Smooth muscle cell (in vitro differentiated cells): ENCODE data around the gene MUC6. TPM values are rescaled to one million over a fixed set of nuclear protein-coding genes. Genes with fewer than 3 reads are reported as not detected.
"Not testable (repeated sequence)": the region's sequence is repeated elsewhere in the genome, so short reads cannot be mapped to it uniquely, and the experiment has no call there.

Source experiments
- DNase-seq: peaks from one replicate; lab custom pipeline; 2025; ENCODE audit not compliant: unreplicated experiment; lab: John Stamatoyannopoulos, UW
- H2AFZ ChIP-seq: fragments of 200-600 bp; sonication (generic); 2 replicates; pipeline ENCODE4 v1.6.0; 2016; ENCODE audit warnings: antibody characterized with exemption, low read depth, mild to moderate bottlenecking
- H3F3A ChIP-seq: fragments of 200-600 bp; sonication (generic); 2 replicates; pipeline ENCODE4 v1.6.0; 2017; ENCODE audit warnings: antibody characterized with exemption, low read depth
- H3K27ac ChIP-seq: fragments of 200-600 bp; sonication (generic); 2 replicates; pipeline ENCODE4 v1.5.1; 2016; ENCODE audit warnings: low read depth, mild to moderate bottlenecking
- H3K27me3 ChIP-seq: fragments of 200-600 bp; sonication (generic); 2 replicates; pipeline ENCODE4 v1.6.1; 2016; ENCODE audit warnings: low read depth, mild to moderate bottlenecking
- H3K36me3 ChIP-seq: fragments of 200-600 bp; sonication (generic); 2 replicates; pipeline ENCODE4 v1.5.1; 2016; ENCODE audit warnings: low read depth
- H3K4me1 ChIP-seq: fragments of 200-600 bp; sonication (generic); 2 replicates; pipeline ENCODE4 v1.5.1; 2016; ENCODE audit warnings: low read depth
- H3K4me2 ChIP-seq: fragments of 200-600 bp; sonication (generic); 2 replicates; pipeline ENCODE4 v1.6.0; 2016; ENCODE audit warnings: mild to moderate bottlenecking
- H3K4me3 ChIP-seq: fragments of 200-600 bp; sonication (generic); 2 replicates; pipeline ENCODE4 v1.5.1; 2016; ENCODE audit warnings: mild to moderate bottlenecking
- H3K79me2 ChIP-seq: fragments of 200-600 bp; sonication (generic); 2 replicates; pipeline ENCODE4 v1.6.0; 2016; ENCODE audit warnings: low read depth, mild to moderate bottlenecking
- H3K9ac ChIP-seq: fragments of 200-600 bp; sonication (generic); 2 replicates; pipeline ENCODE4 v1.6.0; 2016; ENCODE audit warnings: low read depth
- H3K9me3 ChIP-seq: fragments of 200-600 bp; sonication (generic); replicated peaks from 2 replicates; pipeline ENCODE4 v1.5.1; 2016; ENCODE audit warnings: low read depth
- H4K20me1 ChIP-seq: fragments of 200-600 bp; sonication (generic); 2 replicates; pipeline ENCODE4 v1.6.0; 2016; ENCODE audit warnings: low read depth
- CTCF ChIP-seq: fragments of 200-600 bp; sonication (generic); IDR thresholded peaks from 2 replicates; pipeline ENCODE4 v1.5.1; 2017; ENCODE audit warnings: borderline replicate concordance, mild to moderate bottlenecking, antibody characterized with exemption; ENCODE audit not compliant: insufficient read depth, poor library complexity, severe bottlenecking
- WGBS: methylation state at CpG from one replicate; pipeline ENCODE4 v1.1.7; 2016; ENCODE audit warnings: low lambda C conversion rate; 5-methylcytosine and 5-hydroxymethylcytosine counted together
- polyA plus RNA-seq: library from polyadenylated mRNA; unstranded; fragments of >200 nt; fragmentation: Nextera tagmentation; extraction: Ambion mirVana; gene quantifications from 2 replicates; pipeline ENCODE4 v1.2.1, GENCODE V29; 2016
- total RNA-seq: library from RNA; depleted of rRNA; stranded (reverse); fragments of >200 nt; gene quantifications from 2 replicates; pipeline ENCODE4 v1.2.3, GENCODE V29; 2014

The MUC6 gene
- total and polyA plus RNA-seq, 2 experiments from 2014 or later: not detected

- Histone ChIP-seq H3K4me1 (no peaks in the 10 kb centered on the region), H3K27me3 (no peaks in the 10 kb centered on the region), H2AFZ (no peak overlapping the region), H3K4me3 (no peak overlapping the region), H3K9me3 (no peaks in the 10 kb centered on the region), H4K20me1 (peaks cover 33% of the 10 kb centered on the region), H3K36me3 (no peaks in the 10 kb centered on the region), H3K79me2 (peaks cover 8% of the 10 kb centered on the region), H3F3A (no peaks in the 10 kb centered on the region), H3K27ac (no peak overlapping the region), H3K4me2 (no peak overlapping the region), H3K9ac (no peak overlapping the region)
- DNase-seq: no peak
- WGBS: 81% methylated on average over 12 of the region's 12 CpGs
- TF ChIP-seq CTCF: no peak
These were observed 19.1 kb downstream of the MUC6 start for GRCh38 chr11:1017269-1018005.

GRCh38 chr11:1016610-1017126 is 19.9 kb downstream of the MUC6 start:
- H4K20me1 ChIP-seq: peaks cover 35% of the 10 kb centered on the region
- H3K36me3 ChIP-seq, H3K4me3 ChIP-seq, DNase-seq, H3F3A ChIP-seq, H3K4me1 ChIP-seq, H3K27ac ChIP-seq, H2AFZ ChIP-seq, H3K4me2 ChIP-seq, H3K27me3 ChIP-seq, H3K79me2 ChIP-seq, H3K9ac ChIP-seq, H3K9me3 ChIP-seq: not testable (repeated sequence)
- 70% methylated on average over 7 of the region's 7 CpGs for WGBS

- H3F3A ChIP-seq: no peaks in the 10 kb centered on the region
- H4K20me1 ChIP-seq: peaks cover 35% of the 10 kb centered on the region
- H3K4me1 ChIP-seq: no peaks in the 10 kb centered on the region
- no peak overlapping the region for H3K4me2 ChIP-seq
- no peaks in the 10 kb centered on the region for H3K27me3 ChIP-seq
- H2AFZ ChIP-seq: no peak overlapping the region
- 96% methylated on average over 20 of the region's 20 CpGs for WGBS
- H3K36me3 ChIP-seq: no peaks in the 10 kb centered on the region
- H3K9ac ChIP-seq: no peak overlapping the region
- no peak for DNase-seq
- no peak overlapping the region for H3K4me3 ChIP-seq
- H3K27ac ChIP-seq: no peak overlapping the region
- no peaks in the 10 kb centered on the region for H3K9me3 ChIP-seq
- no peak for TF ChIP-seq CTCF
- peaks cover 8% of the 10 kb centered on the region for H3K79me2 ChIP-seq
These were observed 20.5 kb downstream of the MUC6 start for GRCh38 chr11:1015826-1016545.

GRCh38 chr11:1015064-1015463 is 21.5 kb downstream of the MUC6 start:
- DNase-seq: no peak

More at GRCh38 chr11:1015064-1015463, 21.5 kb downstream of the MUC6 start:
- Histone ChIP-seq H3F3A (no peaks in the 10 kb centered on the region), H3K4me2 (no peak overlapping the region), H3K27me3 (no peaks in the 10 kb centered on the region), H3K27ac (no peak overlapping the region), H3K9ac (no peak overlapping the region), H3K9me3 (no peaks in the 10 kb centered on the region), H4K20me1 (peaks cover 30% of the 10 kb centered on the region), H3K4me1 (no peaks in the 10 kb centered on the region), H3K36me3 (no peaks in the 10 kb centered on the region), H3K4me3 (no peak overlapping the region), H3K79me2 (peaks cover 8% of the 10 kb centered on the region), H2AFZ (no peak overlapping the region)
- TF ChIP-seq CTCF: no peak
- WGBS: 93% methylated on average over 7 of the region's 7 CpGs
